SH-SY5Y (cell line): ENCODE results near the gene ARHGAP33.

Source experiments
- GATA2 ChIP-seq: IDR thresholded peaks from 2 replicates; pipeline ENCODE4 v1.6.1; 2011; ENCODE audit warnings: mild to moderate bottlenecking, low read depth, low read length
- GATA3 ChIP-seq: IDR thresholded peaks from 2 replicates; pipeline ENCODE4 v1.6.1; 2011; ENCODE audit warnings: low read depth, mild to moderate bottlenecking, low read length, moderate library complexity

GRCh38 chr19:35830986-35831385, 55.6 kb downstream of the ARHGAP33 start:
- TF ChIP-seq GATA3 (no peak), GATA2 (no peak)
